OCI-LY7 (cell line): ENCODE results near the gene TPH2. TPM values are rescaled to one million over a fixed set of nuclear protein-coding genes. Genes with fewer than 3 reads are reported as not detected.

Source experiments
- BruUV-seq: library from RNA; stranded (reverse); fragments of 400-500 nt; replicated peaks from 2 replicates; lab custom pipeline; 2021; lab: Mats Ljungman, UMichigan
- CTCF ChIA-PET: fragments of 300-600 bp; sonication (Branson Sonifier 250); formaldehyde crosslinking; loops from one replicate; lab custom pipeline; 2022; ENCODE audit warnings: antibody characterized with exemption; ENCODE audit not compliant: unreplicated experiment; lab: Charles Lee
- POLR2A ChIA-PET: fragments of 300-600 bp; sonication (Branson Sonifier 250); formaldehyde crosslinking; loops from one replicate; lab custom pipeline; 2022; ENCODE audit warnings: antibody characterized with exemption; lab: Charles Lee
- DNase-seq: peaks from one replicate; pipeline ENCODE4 v3.0.0-alpha.2; 2015; ENCODE audit warnings: low spot score
- H2AFZ ChIP-seq: fragments of 200-600 bp; sonication (generic), shearing (Covaris generic); 2 replicates; pipeline ENCODE4 v1.6.1; 2014; ENCODE audit warnings: mild to moderate bottlenecking, antibody characterized with exemption, low read length, moderate library complexity
- H3K27ac ChIP-seq: fragments of 200-600 bp; sonication (generic); 2 replicates; pipeline ENCODE4 v1.5.1; 2014; ENCODE audit warnings: mixed run types, low read depth, mild to moderate bottlenecking, moderate library complexity, low read length, inconsistent platforms; ENCODE audit not compliant: poor library complexity, severe bottlenecking
- H3K36me3 ChIP-seq: fragments of 200-600 bp; sonication (generic); 2 replicates; pipeline ENCODE4 v1.6.1; 2014; ENCODE audit warnings: mild to moderate bottlenecking, antibody characterized with exemption, low read length, moderate library complexity, mixed read lengths; ENCODE audit not compliant: insufficient read depth
- H3K4me1 ChIP-seq: fragments of 200-600 bp; sonication (generic); 2 replicates; pipeline ENCODE4 v1.5.1; 2014; ENCODE audit warnings: mild to moderate bottlenecking, low read length; ENCODE audit not compliant: insufficient read depth, poor library complexity, severe bottlenecking
- H3K4me2 ChIP-seq: fragments of 200-600 bp; sonication (generic); 2 replicates; pipeline ENCODE4 v1.6.1; 2014; ENCODE audit warnings: mild to moderate bottlenecking, low read length
- H3K4me3 ChIP-seq: fragments of 200-600 bp; sonication (generic); 2 replicates; pipeline ENCODE4 v1.5.1; 2014; ENCODE audit warnings: mild to moderate bottlenecking, low read depth, low read length; ENCODE audit not compliant: poor library complexity, severe bottlenecking
- H3K79me2 ChIP-seq: fragments of 200-600 bp; sonication (generic); 2 replicates; pipeline ENCODE4 v1.6.1; 2016; ENCODE audit warnings: low read depth, mild to moderate bottlenecking, low read length, moderate library complexity, mixed read lengths; ENCODE audit not compliant: insufficient read depth
- H3K9me2 ChIP-seq: fragments of 200-600 bp; sonication (generic); 2 replicates; pipeline ENCODE4 v1.6.1; 2016; ENCODE audit warnings: mild to moderate bottlenecking, low read length, mixed read lengths; ENCODE audit not compliant: insufficient read depth
- H3K9me3 ChIP-seq: fragments of 200-600 bp; sonication (generic); 2 replicates; pipeline ENCODE4 v1.6.1; 2014; ENCODE audit warnings: mild to moderate bottlenecking, mixed run types, low read length, mixed read lengths
- H4K20me1 ChIP-seq: fragments of 200-600 bp; sonication (generic); 2 replicates; pipeline ENCODE4 v1.6.1; 2014; ENCODE audit warnings: mild to moderate bottlenecking, antibody characterized with exemption, low read length, moderate library complexity, mixed read lengths; ENCODE audit not compliant: insufficient read depth
- CTCF ChIP-seq: fragments of 200-600 bp; sonication (generic); conservative IDR thresholded peaks from 2 replicates; pipeline ENCODE4 v1.5.1; 2014; ENCODE audit warnings: mild to moderate bottlenecking, antibody characterized with exemption, low read length, moderate library complexity, mixed read lengths
- EZH2phosphoT487 ChIP-seq: fragments of 200-600 bp; sonication (generic); IDR thresholded peaks from 2 replicates; pipeline ENCODE4 v1.6.1; 2018; ENCODE audit warnings: low read depth, borderline replicate concordance, mild to moderate bottlenecking, mixed run types, antibody characterized with exemption, low read length, moderate library complexity, mixed read lengths
- intact Hi-C: fragments of 100-400 bp; cut with micrococcal nuclease; formaldehyde crosslinking; loops from one replicate; pipeline ENCODE4 v1.10.0; 2022; ENCODE audit not compliant: unreplicated experiment
- total RNA-seq, 2 experiments: library from RNA; depleted of rRNA in 1 of 2; stranded (reverse); fragments of >200 nt in 1 of 2; shearing (Covaris generic) in 1 of 2; gene quantifications; 2 replicates each; pipeline ENCODE4 v1.2.3, GENCODE V29; 2014 to 2022

TPH2 gene
- total RNA-seq, 2 experiments from 2014 or later = not detected

GRCh38 chr12:71980538-71980937, 41.9 kb downstream of the TPH2 start:
- Histone ChIP-seq H3K27ac (no peak overlapping the region), H3K4me2 (no peak overlapping the region), H3K36me3 (no peaks in the 10 kb centered on the region), H3K9me3 (no peaks in the 10 kb centered on the region), H3K4me1 (no peaks in the 10 kb centered on the region), H3K79me2 (no peaks in the 10 kb centered on the region), H3K9me2 (no peaks in the 10 kb centered on the region), H4K20me1 (no peaks in the 10 kb centered on the region), H2AFZ (no peak overlapping the region), H3K4me3 (no peak overlapping the region)
- BruUV-seq = no TSS peak
- CTCF ChIA-PET = no interaction called here
- DNase-seq = no peak
- POLR2A ChIA-PET = interaction anchor here (1.1 kb wide), 1 partner anchor 21 kb away, joined by 3 read pairs; no protein-coding TSS in a partner anchor
- intact Hi-C loops = no loop called here
- TF ChIP-seq EZH2phosphoT487 (no peak), CTCF (no peak)

GRCh38 chr12:71981149-71981548, 42.5 kb downstream of the TPH2 start:
- Histone ChIP-seq H2AFZ (no peak overlapping the region), H3K36me3 (no peaks in the 10 kb centered on the region), H3K9me3 (no peaks in the 10 kb centered on the region), H3K4me3 (no peak overlapping the region), H3K79me2 (no peaks in the 10 kb centered on the region), H3K9me2 (no peaks in the 10 kb centered on the region), H3K27ac (no peak overlapping the region), H3K4me1 (no peaks in the 10 kb centered on the region), H4K20me1 (no peaks in the 10 kb centered on the region), H3K4me2 (no peak overlapping the region)
- TF ChIP-seq EZH2phosphoT487 (no peak), CTCF (no peak)
- BruUV-seq = no TSS peak
- intact Hi-C loops = no loop called here
- CTCF ChIA-PET = no interaction called here
- DNase-seq = no peak
- POLR2A ChIA-PET = interaction anchor here (1.1 kb wide), 1 partner anchor 21 kb away, joined by 3 read pairs; no protein-coding TSS in a partner anchor

GRCh38 chr12:71994715-71995114, 56.1 kb downstream of the TPH2 start:
- no peaks in the 10 kb centered on the region for H4K20me1 ChIP-seq
- BruUV-seq = no TSS peak
- H2AFZ ChIP-seq = no peak overlapping the region
- no peaks in the 10 kb centered on the region for H3K36me3 ChIP-seq
- TF ChIP-seq CTCF (no peak), EZH2phosphoT487 (no peak)
- H3K4me2 ChIP-seq = no peak overlapping the region
- intact Hi-C loops = no loop called here
- no peak overlapping the region for H3K4me3 ChIP-seq
- no peak for DNase-seq
- H3K79me2 ChIP-seq = no peaks in the 10 kb centered on the region
- no peaks in the 10 kb centered on the region for H3K9me2 ChIP-seq
- ChIA-PET CTCF (no interaction called here), POLR2A (no interaction called here)
- no peaks in the 10 kb centered on the region for H3K4me1 ChIP-seq
- no peak overlapping the region for H3K27ac ChIP-seq
- H3K9me3 ChIP-seq = no peaks in the 10 kb centered on the region
